Upper lobe of left lung (tissue), 6 donors: ENCODE measurements around the gene PTPN2. TPM values are rescaled to one million over a fixed set of nuclear protein-coding genes. Genes with fewer than 3 reads are reported as not detected.

Experiments
- ATAC-seq, 2 donors: fragments of 200-7000 bp; cut with Tn5 transposase; one replicate each; pipeline ENCODE4 v1.9.1; 2022; ENCODE audit warnings: mild to moderate bottlenecking in 2 of 2, moderate library complexity in 2 of 2; ENCODE audit not compliant: low FRiP score in 2 of 2
- DNase-seq, 2 donors: peaks; one replicate each; pipeline ENCODE4 v3.0.0-alpha.2; 2019 to 2020
- H3K27ac ChIP-seq, 4 donors: fragments of 200-600 bp; sonication (generic); one replicate each; pipeline ENCODE4 v1.5.1; 2016 to 2019
- H3K27me3 ChIP-seq, 4 donors: fragments of 200-600 bp; sonication (generic); one replicate each; pipeline ENCODE4 v1.5.1; 2017 to 2019
- H3K36me3 ChIP-seq, 4 donors: fragments of 200-600 bp; sonication (generic); one replicate each; pipeline ENCODE4 v1.5.1; 2016 to 2019
- H3K4me1 ChIP-seq, 4 donors: fragments of 200-600 bp; sonication (generic); one replicate each; pipeline ENCODE4 v1.5.1; 2018 to 2019
- H3K4me3 ChIP-seq, 4 donors: fragments of 200-600 bp; sonication (generic); one replicate each; pipeline ENCODE4 v1.5.1; 2017 to 2019; ENCODE audit warnings: mild to moderate bottlenecking in 2 of 4, moderate library complexity in 1 of 4
- H3K9me3 ChIP-seq, 4 donors: fragments of 200-600 bp; sonication (generic); one replicate each; pipeline ENCODE4 v1.5.1; 2018 to 2019
- EP300 ChIP-seq, 4 donors: sonication (generic); formaldehyde crosslinking; IDR thresholded peaks; one replicate each; pipeline ENCODE4 v1.5.1; 2017; ENCODE audit warnings: antibody characterized with exemption in 4 of 4, control low read depth in 2 of 4
- POLR2A ChIP-seq, 4 donors: fragments of 450-650 bp; IDR thresholded peaks; one replicate each; pipeline ENCODE4 v1.5.1; 2016 to 2017; ENCODE audit warnings: antibody characterized with exemption in 4 of 4, mild to moderate bottlenecking in 2 of 4
- POLR2AphosphoS5 ChIP-seq, 2 donors: sonication (generic); formaldehyde crosslinking; IDR thresholded peaks; one replicate each; pipeline ENCODE4 v1.5.1; 2017; ENCODE audit warnings: antibody characterized with exemption in 2 of 2
- WGBS, 2 donors: methylation state at CpG; one replicate each; pipeline ENCODE4 v1.1.5; 2017 to 2018; 5-methylcytosine and 5-hydroxymethylcytosine counted together
- total RNA-seq, 6 donors: library from RNA; depleted of rRNA in 4 of 6; stranded (reverse); fragments of >200 nt in 4 of 6; gene quantifications; one replicate each; pipeline versions ENCODE4 v1.1.0 to v1.2.1, GENCODE V29; 2016 to 2021
- TF ChIP-seq, protein P1 (sequence below), 6 experiments: fragments of 450-650 bp in 4 of 6; fragments of 200-600 bp in 2 of 6; sonication (generic) in 2 of 6; IDR thresholded peaks; one replicate each; pipeline ENCODE4 v1.5.1; 2016 to 2019; ENCODE audit warnings: antibody characterized with exemption in 6 of 6
- donor health status: DM: no; HTN: no; CAD: no; lungs with moderate emphysema.
- donor health status: DM: no; HTN: yes; CAD: no; lungs with severe emphysema.

PTPN2 gene
- total RNA-seq, 6 donors from 2014 or later: 31.9 to 119 (median 54.0) TPM

DNA sequence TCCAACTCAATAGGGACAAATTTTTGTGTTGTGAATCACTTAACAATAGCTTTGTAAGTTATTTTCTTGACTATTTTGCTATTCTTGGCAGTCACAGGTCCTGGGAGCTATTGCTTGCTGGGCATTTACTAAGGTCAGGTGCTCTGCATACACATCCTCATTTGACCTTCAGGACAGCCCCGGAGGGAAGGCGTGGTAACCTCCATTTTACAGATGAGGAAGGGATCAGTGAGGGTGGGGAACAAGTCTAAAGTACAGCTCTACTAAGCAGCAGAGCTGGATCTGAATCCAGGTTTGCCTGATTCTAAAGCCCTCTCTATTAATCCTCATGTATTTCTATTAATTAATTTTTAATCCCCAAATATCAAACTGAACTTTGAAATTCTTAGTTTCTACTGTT lies 58.8 kb downstream of the PTPN2 start:
- Histone ChIP-seq H3K4me3 (no peak overlapping the region), H3K4me1 (no peaks in the 10 kb centered on the region), H3K27me3 (no peaks in the 10 kb centered on the region), H3K27ac (no peak overlapping the region), H3K36me3 (peaks cover 7 to 67% (median 26%) of the 10 kb centered on the region in 4 donors), H3K9me3 (peaks cover 0 to 12% (median 9%) of the 10 kb centered on the region in 4 donors)
- no peak for TF ChIP-seq POLR2AphosphoS5 (IDR thresholded peaks at IDR 0.05)
- no peak for TF ChIP-seq EP300 (IDR thresholded peaks at IDR 0.05)
- TF ChIP-seq, protein P1, sequence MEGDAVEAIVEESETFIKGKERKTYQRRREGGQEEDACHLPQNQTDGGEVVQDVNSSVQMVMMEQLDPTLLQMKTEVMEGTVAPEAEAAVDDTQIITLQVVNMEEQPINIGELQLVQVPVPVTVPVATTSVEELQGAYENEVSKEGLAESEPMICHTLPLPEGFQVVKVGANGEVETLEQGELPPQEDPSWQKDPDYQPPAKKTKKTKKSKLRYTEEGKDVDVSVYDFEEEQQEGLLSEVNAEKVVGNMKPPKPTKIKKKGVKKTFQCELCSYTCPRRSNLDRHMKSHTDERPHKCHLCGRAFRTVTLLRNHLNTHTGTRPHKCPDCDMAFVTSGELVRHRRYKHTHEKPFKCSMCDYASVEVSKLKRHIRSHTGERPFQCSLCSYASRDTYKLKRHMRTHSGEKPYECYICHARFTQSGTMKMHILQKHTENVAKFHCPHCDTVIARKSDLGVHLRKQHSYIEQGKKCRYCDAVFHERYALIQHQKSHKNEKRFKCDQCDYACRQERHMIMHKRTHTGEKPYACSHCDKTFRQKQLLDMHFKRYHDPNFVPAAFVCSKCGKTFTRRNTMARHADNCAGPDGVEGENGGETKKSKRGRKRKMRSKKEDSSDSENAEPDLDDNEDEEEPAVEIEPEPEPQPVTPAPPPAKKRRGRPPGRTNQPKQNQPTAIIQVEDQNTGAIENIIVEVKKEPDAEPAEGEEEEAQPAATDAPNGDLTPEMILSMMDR (IDR thresholded peaks at IDR 0.05): no peak
- no peak for TF ChIP-seq POLR2A (IDR thresholded peaks at IDR 0.05)
- WGBS, 2 donors: 86 to 93% methylated on average over 2 of the region's 2 CpGs
- DNase-seq: no peak
- no peak for ATAC-seq

DNA sequence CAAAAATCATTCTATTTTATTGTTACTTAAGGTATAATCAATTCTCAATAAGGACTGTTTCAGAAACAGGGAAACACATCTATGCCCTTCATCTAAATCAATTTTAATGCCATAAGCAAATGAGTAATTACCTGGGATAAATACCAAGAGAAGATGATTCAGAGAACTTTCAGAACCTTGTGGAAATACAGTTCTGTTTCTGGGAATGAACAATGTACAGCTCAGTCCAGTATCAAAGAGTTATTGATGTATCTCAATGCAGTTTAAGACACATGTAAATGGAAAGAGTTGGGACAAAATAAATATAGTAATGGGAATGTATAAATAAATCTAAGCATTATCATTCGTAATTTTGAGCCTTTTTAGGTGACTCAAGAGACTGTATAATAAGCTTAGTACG lies 60.1 kb downstream of the PTPN2 start:
- peaks cover 0 to 12% (median 9%) of the 10 kb centered on the region in 4 donors for H3K9me3 ChIP-seq
- no peak overlapping the region for H3K27ac ChIP-seq
- TF ChIP-seq POLR2A (IDR thresholded peaks at IDR 0.05) (no peak), POLR2AphosphoS5 (IDR thresholded peaks at IDR 0.05) (no peak)
- TF ChIP-seq, protein P1 (IDR thresholded peaks at IDR 0.05): no peak
- 94% methylated on average over 2 of the region's 2 CpGs for WGBS, 2 donors
- no peak for DNase-seq
- H3K27me3 ChIP-seq: no peaks in the 10 kb centered on the region
- H3K4me1 ChIP-seq: no peaks in the 10 kb centered on the region
- ATAC-seq: no peak
- H3K36me3 ChIP-seq: peaks cover 7 to 59% (median 25%) of the 10 kb centered on the region in 4 donors
- H3K4me3 ChIP-seq: no peak overlapping the region

DNA sequence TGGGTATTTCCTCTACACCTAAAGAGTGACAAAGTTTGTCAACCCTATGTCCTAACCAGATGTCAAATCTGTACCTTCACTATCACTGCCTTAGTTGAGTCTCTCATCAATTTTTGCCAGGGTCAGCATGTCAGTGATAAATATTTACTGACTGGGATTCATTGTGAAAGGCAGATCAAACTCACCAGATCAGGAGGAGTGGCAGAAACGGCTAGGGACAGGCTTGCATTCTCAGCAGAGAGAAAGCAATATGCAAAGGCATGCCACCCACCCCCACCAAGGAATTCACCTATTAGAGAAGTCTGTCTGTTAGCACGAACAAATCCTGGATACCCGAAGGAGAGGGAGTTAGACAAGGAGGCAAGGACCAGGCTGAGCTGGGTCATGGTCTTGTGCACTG lies 62.6 kb downstream of the PTPN2 start:
- no peak for ATAC-seq
- 79 to 91% methylated on average over 3 of the region's 3 CpGs for WGBS, 2 donors
- peaks cover 4 to 58% (median 20%) of the 10 kb centered on the region in 4 donors for H3K36me3 ChIP-seq

DNA sequence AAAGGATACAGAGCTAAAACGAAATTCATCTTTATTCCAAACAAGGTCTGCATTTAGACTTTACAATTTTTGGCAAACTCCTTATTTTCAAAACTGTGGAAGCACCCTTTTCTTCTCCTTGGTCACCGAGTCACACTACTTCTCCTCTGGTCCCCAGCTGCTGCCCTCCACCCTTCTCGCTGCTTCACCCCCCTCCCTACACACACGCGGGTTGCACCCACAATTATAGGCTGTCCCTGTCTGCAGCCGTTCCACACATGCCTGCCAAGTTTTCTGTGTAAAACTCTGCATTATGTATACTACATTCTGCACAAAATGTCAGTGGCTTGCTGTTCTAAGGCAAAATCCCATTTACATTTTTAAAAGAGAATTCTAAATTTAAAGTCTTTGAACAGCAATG lies 63.5 kb downstream of the PTPN2 start:
- WGBS, 2 donors: 74 to 77% methylated on average over 6 of the region's 6 CpGs
- no peaks in the 10 kb centered on the region for H3K4me1 ChIP-seq
- H3K27ac ChIP-seq: no peak overlapping the region
- no peak for ATAC-seq
- TF ChIP-seq EP300 (IDR thresholded peaks at IDR 0.05): no peak
- no peak for TF ChIP-seq POLR2AphosphoS5 (IDR thresholded peaks at IDR 0.05)
- TF ChIP-seq, protein P1 (IDR thresholded peaks at IDR 0.05): no peak
- no peak for TF ChIP-seq POLR2A (IDR thresholded peaks at IDR 0.05)
- peaks cover 7 to 61% (median 22%) of the 10 kb centered on the region in 4 donors for H3K36me3 ChIP-seq
- DNase-seq: no peak
- H3K9me3 ChIP-seq: no peaks in the 10 kb centered on the region
- no peaks in the 10 kb centered on the region for H3K27me3 ChIP-seq
- H3K4me3 ChIP-seq: no peak overlapping the region

More for the DNA sequence above, 62.6 kb downstream of the PTPN2 start:
- no peaks in the 10 kb centered on the region for H3K9me3 ChIP-seq
- no peak overlapping the region for H3K4me3 ChIP-seq
- no peaks in the 10 kb centered on the region for H3K4me1 ChIP-seq
- no peak for DNase-seq
- H3K27me3 ChIP-seq: no peaks in the 10 kb centered on the region
- TF ChIP-seq POLR2A (IDR thresholded peaks at IDR 0.05): no peak
- TF ChIP-seq, protein P1 (IDR thresholded peaks at IDR 0.05): no peak
- no peak overlapping the region for H3K27ac ChIP-seq

DNA sequence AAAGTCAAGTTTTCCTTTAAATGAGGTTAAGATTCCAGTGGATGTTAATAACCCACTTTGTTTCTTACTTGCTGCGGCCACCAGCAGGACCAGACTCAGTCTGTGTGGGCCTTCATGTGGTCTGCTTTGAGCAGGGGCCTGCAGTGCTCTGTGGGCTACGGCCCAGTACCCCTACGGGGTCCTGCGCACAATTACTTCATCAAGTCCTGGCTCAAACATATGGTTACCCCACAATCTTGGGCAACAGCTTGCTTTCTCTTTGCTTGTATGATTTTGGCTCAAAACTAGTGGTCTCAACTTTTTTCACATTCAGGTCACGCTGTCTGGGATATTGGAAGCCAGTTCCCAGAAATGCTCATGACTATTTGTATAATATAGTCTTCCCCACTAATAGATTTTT lies 64.2 kb downstream of the PTPN2 start:
- no peak overlapping the region for H3K27ac ChIP-seq
- peaks cover 4 to 59% (median 23%) of the 10 kb centered on the region in 4 donors for H3K36me3 ChIP-seq
- H3K4me1 ChIP-seq: no peaks in the 10 kb centered on the region
- 66 to 79% methylated on average over 5 of the region's 5 CpGs for WGBS, 2 donors
- no peak for DNase-seq
- ATAC-seq: no peak
- H3K4me3 ChIP-seq: no peak overlapping the region
- TF ChIP-seq EP300 (IDR thresholded peaks at IDR 0.05): no peak
- no peak for TF ChIP-seq POLR2A (IDR thresholded peaks at IDR 0.05)
- TF ChIP-seq, protein P1 (IDR thresholded peaks at IDR 0.05): no peak
- TF ChIP-seq POLR2AphosphoS5 (IDR thresholded peaks at IDR 0.05): no peak
- no peaks in the 10 kb centered on the region for H3K27me3 ChIP-seq
- H3K9me3 ChIP-seq: no peaks in the 10 kb centered on the region
